Measurements from ENCODE around the gene DEFB131A.
"Not testable (repeated sequence)": the region's sequence is repeated elsewhere in the genome, so short reads cannot be mapped to it uniquely, and the experiment has no call there.

DEFB131A gene

GRCh38 chr4:9444114-9444513, at the start of gene DEFB131A:
Gene DEFB131A, plus strand, starts transcription at chr4:9444414. Its CDS starts 120 bp downstream, at chr4:9444534.
- H3K36me3 ChIP-seq (ENCODE audit: insufficient read depth, low read length); H3K4me2 ChIP-seq (ENCODE audit: low read depth, low read length, poor library complexity, severe bottlenecking); H3K9ac ChIP-seq (ENCODE audit: low read depth, low read length, poor library complexity, severe bottlenecking); H3K9me2 ChIP-seq (replicated peaks; ENCODE audit: low read depth, low read length); H3F3A ChIP-seq (ENCODE audit: low read depth); H3K27me3 ChIP-seq (ENCODE audit: insufficient read depth, low read length, poor library complexity, severe bottlenecking); H3K4me1 ChIP-seq (ENCODE audit: insufficient read depth, low read length, poor library complexity, severe bottlenecking); H2AFZ ChIP-seq (ENCODE audit: low read length); H3K79me2 ChIP-seq (ENCODE audit: insufficient read depth, low read length); H4K20me1 ChIP-seq (ENCODE audit: insufficient read depth, low read length, poor library complexity, severe bottlenecking); H3K9me3 ChIP-seq (ENCODE audit: insufficient read depth, low read depth, low read length); H3K4me3 ChIP-seq (ENCODE audit: low read length, poor library complexity, severe bottlenecking): not testable (repeated sequence)

GRCh38 chr4:9405774-9406173, 38.4 kb upstream of the DEFB131A start:
- H3K79me2 ChIP-seq (ENCODE audit: insufficient read depth, low read length); H4K20me1 ChIP-seq (ENCODE audit: insufficient read depth, low read length, poor library complexity, severe bottlenecking): not testable (repeated sequence)

GRCh38 chr4:9406491-9406890, 37.7 kb upstream of the DEFB131A start:
- not testable (repeated sequence) for H3K9me2 ChIP-seq (replicated peaks; ENCODE audit: low read depth, low read length); H3K27me3 ChIP-seq (ENCODE audit: insufficient read depth, low read length, poor library complexity, severe bottlenecking); H3K79me2 ChIP-seq (ENCODE audit: insufficient read depth, low read length); H3K9ac ChIP-seq (ENCODE audit: low read depth, low read length, poor library complexity, severe bottlenecking); H2AFZ ChIP-seq (ENCODE audit: low read length); H4K20me1 ChIP-seq (ENCODE audit: insufficient read depth, low read length, poor library complexity, severe bottlenecking); H3K9me3 ChIP-seq (ENCODE audit: insufficient read depth, low read depth, low read length); H3K4me3 ChIP-seq (ENCODE audit: low read length, poor library complexity, severe bottlenecking); H3K4me1 ChIP-seq (ENCODE audit: insufficient read depth, low read length, poor library complexity, severe bottlenecking); H3K4me2 ChIP-seq (ENCODE audit: low read depth, low read length, poor library complexity, severe bottlenecking); H3F3A ChIP-seq (ENCODE audit: low read depth); H3K36me3 ChIP-seq (ENCODE audit: insufficient read depth, low read length)

More at GRCh38 chr4:9405774-9406173, 38.4 kb upstream of the DEFB131A start:
- not testable (repeated sequence) for H2AFZ ChIP-seq (ENCODE audit: low read length); H3K36me3 ChIP-seq (ENCODE audit: insufficient read depth, low read length); H3K9me3 ChIP-seq (ENCODE audit: insufficient read depth, low read depth, low read length); H3K9ac ChIP-seq (ENCODE audit: low read depth, low read length, poor library complexity, severe bottlenecking); H3K9me2 ChIP-seq (replicated peaks; ENCODE audit: low read depth, low read length); H3F3A ChIP-seq (ENCODE audit: low read depth); H3K27me3 ChIP-seq (ENCODE audit: insufficient read depth, low read length, poor library complexity, severe bottlenecking); H3K4me2 ChIP-seq (ENCODE audit: low read depth, low read length, poor library complexity, severe bottlenecking); H3K4me1 ChIP-seq (ENCODE audit: insufficient read depth, low read length, poor library complexity, severe bottlenecking); H3K4me3 ChIP-seq (ENCODE audit: low read length, poor library complexity, severe bottlenecking)

GRCh38 chr4:9409793-9410192, 34.4 kb upstream of the DEFB131A start:
- H3K4me1 ChIP-seq (ENCODE audit: insufficient read depth, low read length, poor library complexity, severe bottlenecking), result no peaks in the 10 kb centered on the region
- H3K9me2 ChIP-seq (replicated peaks; ENCODE audit: low read depth, low read length), result no peaks in the 10 kb centered on the region
- no peaks in the 10 kb centered on the region for H4K20me1 ChIP-seq (ENCODE audit: insufficient read depth, low read length, poor library complexity, severe bottlenecking)
- no peaks in the 10 kb centered on the region for H3F3A ChIP-seq (ENCODE audit: low read depth)
- H3K9ac ChIP-seq (ENCODE audit: low read depth, low read length, poor library complexity, severe bottlenecking), result no peak overlapping the region
- no peak for TF ChIP-seq CTCF (conservative IDR thresholded peaks at IDR 0.05; ENCODE audit: low read length)
- TF ChIP-seq EZH2phosphoT487 (IDR thresholded peaks at IDR 0.05; ENCODE audit: borderline replicate concordance), result no peak
- H3K27me3 ChIP-seq (ENCODE audit: insufficient read depth, low read length, poor library complexity, severe bottlenecking), result no peaks in the 10 kb centered on the region
- no peak overlapping the region for H2AFZ ChIP-seq (ENCODE audit: low read length)
- no peaks in the 10 kb centered on the region for H3K9me3 ChIP-seq (ENCODE audit: insufficient read depth, low read depth, low read length)
- H3K79me2 ChIP-seq (ENCODE audit: insufficient read depth, low read length), result no peaks in the 10 kb centered on the region
- H3K36me3 ChIP-seq (ENCODE audit: insufficient read depth, low read length), result no peaks in the 10 kb centered on the region
- no peak overlapping the region for H3K4me2 ChIP-seq (ENCODE audit: low read depth, low read length, poor library complexity, severe bottlenecking)
- no peak overlapping the region for H3K4me3 ChIP-seq (ENCODE audit: low read length, poor library complexity, severe bottlenecking)

GRCh38 chr4:9421884-9422455, 22.2 kb upstream of the DEFB131A start:
- not testable (repeated sequence) for H3K27me3 ChIP-seq (ENCODE audit: insufficient read depth, low read length, poor library complexity, severe bottlenecking); H3K4me2 ChIP-seq (ENCODE audit: low read depth, low read length, poor library complexity, severe bottlenecking); H3F3A ChIP-seq (ENCODE audit: low read depth)

GRCh38 chr4:9425916-9426315, 18.3 kb upstream of the DEFB131A start:
- not testable (repeated sequence) for H3K9me3 ChIP-seq (ENCODE audit: insufficient read depth, low read depth, low read length); H3K79me2 ChIP-seq (ENCODE audit: insufficient read depth, low read length); H3F3A ChIP-seq (ENCODE audit: low read depth); H3K36me3 ChIP-seq (ENCODE audit: insufficient read depth, low read length); H3K4me2 ChIP-seq (ENCODE audit: low read depth, low read length, poor library complexity, severe bottlenecking); H3K27me3 ChIP-seq (ENCODE audit: insufficient read depth, low read length, poor library complexity, severe bottlenecking); H2AFZ ChIP-seq (ENCODE audit: low read length); H3K9me2 ChIP-seq (replicated peaks; ENCODE audit: low read depth, low read length); H3K9ac ChIP-seq (ENCODE audit: low read depth, low read length, poor library complexity, severe bottlenecking); H3K4me3 ChIP-seq (ENCODE audit: low read length, poor library complexity, severe bottlenecking); H4K20me1 ChIP-seq (ENCODE audit: insufficient read depth, low read length, poor library complexity, severe bottlenecking); H3K4me1 ChIP-seq (ENCODE audit: insufficient read depth, low read length, poor library complexity, severe bottlenecking)

More at GRCh38 chr4:9421884-9422455, 22.2 kb upstream of the DEFB131A start:
- not testable (repeated sequence) for H3K9me3 ChIP-seq (ENCODE audit: insufficient read depth, low read depth, low read length); H3K79me2 ChIP-seq (ENCODE audit: insufficient read depth, low read length); H3K4me3 ChIP-seq (ENCODE audit: low read length, poor library complexity, severe bottlenecking); H3K4me1 ChIP-seq (ENCODE audit: insufficient read depth, low read length, poor library complexity, severe bottlenecking); H3K9ac ChIP-seq (ENCODE audit: low read depth, low read length, poor library complexity, severe bottlenecking); H4K20me1 ChIP-seq (ENCODE audit: insufficient read depth, low read length, poor library complexity, severe bottlenecking); H3K9me2 ChIP-seq (replicated peaks; ENCODE audit: low read depth, low read length); H2AFZ ChIP-seq (ENCODE audit: low read length); H3K36me3 ChIP-seq (ENCODE audit: insufficient read depth, low read length)
